ENCODE results near the gene POLN. TPM values are rescaled to one million over a fixed set of nuclear protein-coding genes. Genes with fewer than 3 reads are reported as not detected.

The POLN gene
- total RNA-seq, 2 experiments from 2014 or later = 3.3 to 4.0 TPM

DNA sequence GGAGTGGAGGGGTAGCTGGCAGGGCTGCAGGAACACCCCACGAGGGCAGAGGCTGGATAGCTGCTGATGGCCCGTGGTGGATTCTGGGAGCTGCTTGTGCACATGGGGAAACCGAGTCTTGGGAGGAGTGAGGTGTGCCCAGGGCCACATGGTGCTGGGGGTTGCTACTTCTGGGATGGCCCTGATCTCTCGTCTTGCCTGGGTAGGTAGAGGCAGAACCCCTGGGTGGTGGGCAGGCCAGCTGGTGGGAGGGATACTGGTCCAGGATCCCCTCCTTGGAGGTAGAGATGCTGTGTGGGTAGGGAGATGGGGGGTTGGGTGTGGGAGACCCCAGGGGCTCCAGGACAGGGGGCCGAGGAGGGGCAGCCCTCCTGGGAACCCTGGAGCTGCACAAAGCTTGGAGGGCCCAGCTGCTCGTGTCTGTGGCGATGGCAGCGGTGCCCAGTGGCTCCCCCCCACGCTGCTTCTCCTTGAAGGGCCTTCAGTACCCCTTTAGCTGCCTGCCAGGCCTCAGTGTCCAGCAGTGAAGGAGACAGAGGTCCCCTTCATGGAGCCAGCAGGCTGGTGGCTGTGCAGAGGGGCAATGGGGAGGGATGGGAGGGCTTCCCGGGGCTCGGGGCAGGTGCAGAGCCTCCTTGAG lies 179.6 kb downstream of the POLN start:
- Mint-ChIP-seq H3K27me3 (peaks cover 11% of the 10 kb centered on the region), H3K9me3 (no peaks in the 10 kb centered on the region), H3K36me3 (ENCODE audit: low read depth) (no peaks in the 10 kb centered on the region), H3K4me1 (peaks cover 5% of the 10 kb centered on the region), H3K4me3 (no peak overlapping the region), H3K27ac (no peak overlapping the region)
- DNase-seq = no peak
- ChIA-PET POLR2A (no interaction called here), CTCF (no interaction called here)

DNA sequence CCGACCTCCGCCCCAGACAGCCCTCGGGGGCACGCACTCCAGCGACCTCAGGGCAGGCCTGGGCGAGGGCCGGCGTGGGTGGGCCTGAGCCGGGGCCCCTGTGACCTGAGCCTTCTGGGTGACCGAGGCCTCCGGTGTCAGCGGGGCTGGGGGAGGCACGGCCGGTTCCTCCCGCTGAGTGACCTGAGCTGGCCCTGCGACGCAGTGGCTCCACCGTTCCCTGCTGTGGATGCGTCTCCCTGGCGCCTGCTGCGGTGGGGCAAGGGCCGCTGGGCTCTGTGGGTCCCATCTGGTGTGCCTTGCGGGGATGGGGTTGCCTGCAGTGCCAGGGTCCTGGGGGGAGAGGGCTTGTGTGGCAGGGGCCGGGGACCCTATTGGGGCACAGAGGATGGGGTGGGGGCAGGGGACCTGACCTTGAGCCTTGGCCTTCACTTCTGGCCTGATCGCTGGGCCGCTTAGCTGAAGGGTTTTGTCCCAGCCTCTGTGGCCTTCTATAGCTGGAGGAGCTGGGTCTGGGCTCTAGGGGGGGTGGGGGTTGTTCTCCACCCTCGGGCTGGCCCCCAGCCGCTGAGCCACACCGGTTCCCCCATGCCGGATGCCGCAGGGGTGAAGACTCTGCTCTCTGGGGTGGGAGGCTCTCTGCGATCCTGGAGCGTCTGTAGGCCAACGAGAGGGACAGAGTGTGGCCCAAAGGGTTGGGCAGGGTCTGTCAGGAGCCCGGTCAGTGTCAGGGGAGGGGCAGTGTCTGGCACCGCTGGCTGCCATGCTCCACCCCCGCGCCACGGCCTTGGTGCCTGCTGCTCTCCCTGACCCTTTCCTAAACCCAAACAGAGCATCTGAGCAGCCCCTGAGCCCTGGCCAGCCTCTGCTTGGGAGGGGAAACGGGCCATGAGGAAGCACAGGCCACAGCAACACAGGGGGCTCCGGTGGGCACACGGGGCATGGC lies 180.5 kb downstream of the POLN start:
- ChIA-PET CTCF (no interaction called here), POLR2A (no interaction called here)
- Mint-ChIP-seq H3K27me3 (peaks cover 20% of the 10 kb centered on the region), H3K9me3 (no peaks in the 10 kb centered on the region), H3K27ac (no peak overlapping the region), H3K36me3 (ENCODE audit: low read depth) (no peaks in the 10 kb centered on the region), H3K4me1 (peaks cover 5% of the 10 kb centered on the region), H3K4me3 (no peak overlapping the region)
- DNase-seq = no peak

DNA sequence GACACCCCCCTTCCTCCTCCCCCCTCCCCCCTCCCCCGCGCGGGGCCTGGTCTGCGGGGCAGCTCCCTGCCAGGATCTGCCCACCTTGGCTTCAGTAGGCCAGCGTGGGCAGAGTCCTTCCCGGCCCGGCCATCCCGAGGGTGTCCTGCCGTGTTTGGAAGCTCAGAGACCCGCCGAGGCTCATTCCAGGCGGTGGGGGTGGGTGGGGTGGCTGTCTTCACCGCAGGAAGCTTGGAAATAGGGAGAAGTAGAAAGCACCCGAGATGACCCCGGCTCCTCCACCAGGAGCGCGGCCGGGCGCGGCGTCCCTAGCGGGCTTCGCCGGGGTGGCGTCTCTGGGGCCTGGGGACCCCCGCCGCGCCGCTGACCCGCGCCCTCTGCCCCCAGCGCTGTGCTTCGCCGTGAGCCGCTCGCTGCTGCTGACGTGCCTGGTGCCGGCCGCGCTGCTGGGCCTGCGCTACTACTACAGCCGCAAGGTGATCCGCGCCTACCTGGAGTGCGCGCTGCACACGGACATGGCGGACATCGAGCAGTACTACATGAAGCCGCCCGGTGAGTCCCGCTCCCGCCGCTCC lies 181.2 kb downstream of the POLN start:
- no peak for DNase-seq
- Mint-ChIP-seq H3K27ac (no peak overlapping the region), H3K4me1 (peaks cover 5% of the 10 kb centered on the region), H3K4me3 (no peak overlapping the region), H3K9me3 (no peaks in the 10 kb centered on the region), H3K36me3 (ENCODE audit: low read depth) (no peaks in the 10 kb centered on the region), H3K27me3 (peaks cover 24% of the 10 kb centered on the region)
- ChIA-PET CTCF (no interaction called here), POLR2A (no interaction called here)

DNA sequence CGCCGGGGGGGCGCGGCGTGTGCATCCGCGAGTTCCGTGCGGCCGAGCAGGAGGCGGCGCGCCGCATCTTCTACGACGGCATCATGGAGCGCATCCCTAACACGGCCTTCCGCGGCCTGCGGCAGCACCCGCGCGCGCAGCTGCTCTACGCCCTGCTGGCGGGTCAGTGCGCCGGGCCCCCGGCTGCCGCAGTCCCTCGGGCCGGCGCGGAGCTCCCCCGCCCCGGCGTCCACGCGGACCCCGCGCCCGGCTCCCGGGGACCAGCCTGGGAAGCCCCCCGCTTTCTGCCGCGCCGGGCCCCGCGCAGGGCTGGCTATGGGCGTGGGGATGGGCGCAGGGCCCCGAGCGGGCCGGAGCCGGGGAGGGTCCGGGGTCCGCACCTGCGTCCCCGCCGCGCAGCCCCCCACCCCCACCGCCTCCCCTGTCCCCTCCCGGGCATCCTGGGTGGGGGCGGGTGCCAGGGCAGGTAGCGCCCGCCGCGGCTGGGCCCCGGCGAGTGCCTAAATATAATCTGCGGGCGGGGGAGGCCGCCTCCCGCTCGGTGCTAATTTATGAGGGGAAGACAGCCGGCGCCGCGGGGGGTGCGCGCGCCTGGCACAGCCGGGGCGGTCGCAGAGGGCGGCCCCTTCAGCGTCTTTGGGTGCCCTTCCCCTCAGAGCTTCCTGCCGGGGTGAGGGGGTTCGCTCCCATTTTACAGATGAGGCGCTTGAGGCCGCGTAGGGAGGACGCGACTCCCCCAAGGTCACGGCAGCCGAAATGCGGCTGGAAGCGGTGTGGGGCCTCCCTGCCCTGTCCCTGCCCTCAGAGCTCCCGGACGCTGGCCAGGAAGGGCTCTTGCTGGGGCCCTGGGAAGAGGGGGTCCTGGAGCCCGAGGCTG lies 182.0 kb downstream of the POLN start:
- H3K4me3 Mint-ChIP-seq = no peak overlapping the region
- DNase-seq = no peak
- H3K9me3 Mint-ChIP-seq = no peaks in the 10 kb centered on the region
- no peaks in the 10 kb centered on the region for H3K36me3 Mint-ChIP-seq (ENCODE audit: low read depth)
- H3K27ac Mint-ChIP-seq = no peak overlapping the region
- peaks cover 28% of the 10 kb centered on the region for H3K27me3 Mint-ChIP-seq
- ChIA-PET CTCF (no interaction called here), POLR2A (no interaction called here)
- peaks cover 5% of the 10 kb centered on the region for H3K4me1 Mint-ChIP-seq

DNA sequence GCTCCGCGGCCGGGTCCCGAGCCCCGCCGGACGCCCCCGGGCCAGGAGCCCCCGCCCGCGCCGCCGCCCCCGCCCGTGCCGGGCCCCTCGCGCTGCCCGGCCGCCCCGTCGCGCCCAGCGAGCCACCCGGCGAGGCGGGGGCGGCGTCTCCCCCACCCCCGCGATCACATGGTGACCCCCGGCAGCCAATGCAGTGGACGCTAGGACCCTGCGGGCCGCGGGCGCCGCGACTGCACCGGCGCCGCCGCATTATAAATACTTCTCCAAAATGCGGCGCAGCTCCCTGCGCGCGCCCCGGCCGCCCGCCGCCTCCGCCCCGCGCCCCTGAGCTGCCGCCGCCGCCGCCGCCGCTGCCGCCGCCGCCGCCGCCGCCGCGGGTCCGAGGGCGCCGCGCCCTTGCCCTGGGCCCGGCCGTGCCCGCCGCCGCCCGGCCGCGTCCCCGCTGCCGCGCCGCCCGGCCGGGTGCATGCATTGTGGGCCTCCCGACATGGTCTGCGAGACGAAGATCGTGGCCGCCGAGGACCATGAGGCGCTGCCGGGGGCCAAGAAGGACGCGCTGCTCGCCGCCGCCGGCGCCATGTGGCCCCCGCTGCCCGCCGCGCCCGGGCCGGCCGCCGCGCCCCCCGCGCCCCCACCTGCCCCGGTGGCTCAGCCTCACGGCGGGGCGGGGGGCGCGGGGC lies 182.7 kb downstream of the POLN start, which contains the start of gene NAT8L:
NAT8L (plus strand) TSS at position 282 of the 680 bp plus-strand sequence; CDS start at position 467, 185 bp downstream.
- no peaks in the 10 kb centered on the region for H3K9me3 Mint-ChIP-seq
- no peak for DNase-seq
- H3K27me3 Mint-ChIP-seq = peaks cover 29% of the 10 kb centered on the region
- ChIA-PET CTCF (no interaction called here), POLR2A (no interaction called here)
- H3K27ac Mint-ChIP-seq = no peak within 1 kb of the TSS
- H3K4me3 Mint-ChIP-seq = no peak within 1 kb of the TSS
- H3K4me1 Mint-ChIP-seq = peaks cover 5% of the 10 kb centered on the region
- H3K36me3 Mint-ChIP-seq (ENCODE audit: low read depth) = no peaks in the 10 kb centered on the region

DNA sequence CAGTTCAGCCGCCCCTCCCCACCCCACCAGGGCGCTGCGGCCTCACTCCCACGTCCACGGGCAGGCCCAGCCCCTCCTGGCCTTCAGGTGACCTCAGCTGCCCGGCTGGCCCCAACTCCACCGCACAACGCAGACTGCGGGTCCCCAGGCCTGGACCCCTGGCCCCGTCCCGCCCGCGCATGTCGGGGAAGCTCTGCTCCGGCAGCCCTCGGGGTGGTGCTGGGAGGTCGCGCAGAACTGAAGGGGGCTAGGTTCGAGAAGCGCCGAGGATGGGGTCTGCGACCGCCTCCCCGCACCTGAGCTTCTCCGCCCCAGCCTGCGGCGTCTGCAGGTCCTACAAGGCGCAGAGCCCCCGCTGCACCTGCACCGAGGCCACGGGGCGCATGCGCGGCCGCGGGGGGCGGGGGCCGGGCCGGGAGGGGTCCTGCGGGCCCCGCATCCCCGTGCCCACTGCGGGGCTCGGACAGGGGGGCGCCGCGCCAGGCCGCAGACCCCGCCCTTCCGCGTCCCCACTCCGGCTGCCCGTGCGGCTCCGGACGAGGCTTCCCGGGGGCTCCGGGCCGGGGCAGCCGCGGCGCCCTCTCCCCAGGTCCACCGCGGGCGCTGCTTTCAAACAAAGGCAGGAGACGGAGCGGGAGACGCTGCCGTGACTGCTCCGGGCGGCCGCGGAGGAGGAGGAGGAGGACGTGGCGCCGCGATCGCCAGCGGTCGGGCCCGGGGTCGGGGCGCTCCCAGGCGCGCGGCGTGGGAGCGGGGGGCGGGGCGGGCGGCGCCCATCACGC lies 183.5 kb downstream of the POLN start:
- no peaks in the 10 kb centered on the region for H3K9me3 Mint-ChIP-seq
- DNase-seq = no peak
- no peaks in the 10 kb centered on the region for H3K36me3 Mint-ChIP-seq (ENCODE audit: low read depth)
- H3K4me1 Mint-ChIP-seq = peaks cover 5% of the 10 kb centered on the region
- no peak overlapping the region for H3K4me3 Mint-ChIP-seq
- POLR2A ChIA-PET = interaction anchor here (0.8 kb wide), 1 partner anchor 49 kb away, joined by 4 read pairs; no protein-coding TSS in a partner anchor
- CTCF ChIA-PET = no interaction called here
- H3K27ac Mint-ChIP-seq = no peak overlapping the region
- H3K27me3 Mint-ChIP-seq = peaks cover 33% of the 10 kb centered on the region

DNA sequence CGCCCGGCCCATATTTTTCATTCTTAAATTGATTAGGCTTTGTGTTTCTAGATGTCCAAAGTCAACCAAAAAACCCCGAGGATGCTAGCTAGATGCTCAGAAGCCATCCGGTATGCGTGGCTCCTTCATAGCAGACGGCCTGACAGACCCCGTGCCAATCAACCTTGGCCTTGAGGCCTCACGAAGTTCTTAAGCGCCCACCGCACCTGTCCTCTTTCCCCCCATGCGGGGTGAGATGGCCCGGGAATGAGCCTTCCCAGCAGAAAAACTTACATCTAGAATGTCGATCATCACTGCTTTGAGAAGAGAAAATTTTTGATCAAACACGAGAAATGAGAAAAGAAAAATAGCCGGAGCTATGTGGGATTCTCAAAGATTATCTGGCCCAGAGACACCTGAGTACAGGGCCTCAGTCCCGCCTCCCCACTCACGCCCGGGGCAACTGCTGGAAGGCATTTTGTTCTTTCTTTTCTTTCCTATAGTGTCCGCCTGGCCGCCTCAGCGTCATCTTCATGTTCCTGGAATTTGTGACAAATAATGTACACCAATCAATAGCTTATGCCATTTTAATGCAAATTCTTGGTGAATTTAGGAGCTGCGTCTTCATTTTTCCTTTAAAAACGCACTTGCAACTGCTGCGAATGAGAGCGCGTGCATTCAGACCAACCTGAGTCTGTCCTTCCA lies 184.4 kb downstream of the POLN start:
- peaks cover 34% of the 10 kb centered on the region for H3K27me3 Mint-ChIP-seq
- H3K4me1 Mint-ChIP-seq = peaks cover 5% of the 10 kb centered on the region
- DNase-seq = no peak
- CTCF ChIA-PET = no interaction called here
- no peak overlapping the region for H3K27ac Mint-ChIP-seq
- H3K4me3 Mint-ChIP-seq = peak overlapping the region; percentile 33
- H3K9me3 Mint-ChIP-seq = no peaks in the 10 kb centered on the region
- no peaks in the 10 kb centered on the region for H3K36me3 Mint-ChIP-seq (ENCODE audit: low read depth)
- POLR2A ChIA-PET = interaction anchor here (0.8 kb wide), 1 partner anchor 48 kb away, joined by 4 read pairs; no protein-coding TSS in a partner anchor

DNA sequence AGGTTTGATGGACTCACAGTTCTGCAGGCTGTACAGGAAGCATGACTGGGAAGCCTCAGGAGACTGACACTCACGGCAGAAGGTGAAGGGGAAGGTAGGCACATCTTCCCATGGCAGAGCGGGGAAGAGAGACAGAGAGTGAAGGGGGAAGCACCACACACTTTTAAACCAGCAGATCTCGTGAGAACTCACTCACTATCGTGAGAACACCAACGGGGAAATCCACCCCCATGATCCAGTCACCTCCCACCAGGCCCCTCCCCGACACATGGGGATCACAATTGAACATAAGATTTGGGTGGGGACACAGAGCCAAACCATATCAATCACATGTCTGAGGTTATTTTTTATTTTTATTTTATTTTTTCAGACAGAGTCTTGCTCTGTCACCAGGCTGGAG lies 187.7 kb downstream of the POLN start:
- DNase-seq = no peak
- peaks cover 5% of the 10 kb centered on the region for H3K4me1 Mint-ChIP-seq
- H3K4me3 Mint-ChIP-seq = no peak overlapping the region
- ChIA-PET CTCF (no interaction called here), POLR2A (no interaction called here)
- no peaks in the 10 kb centered on the region for H3K36me3 Mint-ChIP-seq (ENCODE audit: low read depth)
- H3K9me3 Mint-ChIP-seq = no peaks in the 10 kb centered on the region
- H3K27ac Mint-ChIP-seq = no peak overlapping the region
- peaks cover 46% of the 10 kb centered on the region for H3K27me3 Mint-ChIP-seq

DNA sequence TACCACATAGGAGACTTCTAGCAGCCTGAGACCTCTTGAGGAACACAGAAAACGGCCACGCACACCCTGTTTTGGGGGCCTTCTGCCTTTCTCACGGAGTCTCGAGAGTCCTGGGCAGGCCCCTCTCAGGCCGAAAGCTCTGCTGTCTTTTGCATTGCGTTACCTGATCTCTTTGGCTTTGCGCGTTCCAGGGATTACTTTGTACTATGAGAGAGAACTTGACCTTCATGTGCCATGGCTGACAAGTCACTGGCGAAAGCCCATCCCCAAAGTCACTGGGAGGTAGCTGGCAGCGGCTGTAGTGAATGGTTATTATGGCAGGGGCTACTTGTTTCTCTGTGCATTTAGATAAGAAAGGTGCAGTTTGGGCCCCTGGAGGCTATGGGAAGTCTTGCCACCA lies 190.8 kb downstream of the POLN start:
- H3K9me3 Mint-ChIP-seq = no peaks in the 10 kb centered on the region
- H3K36me3 Mint-ChIP-seq (ENCODE audit: low read depth) = no peaks in the 10 kb centered on the region
- no peak overlapping the region for H3K27ac Mint-ChIP-seq
- ChIA-PET POLR2A (no interaction called here), CTCF (no interaction called here)
- H3K4me3 Mint-ChIP-seq = no peak overlapping the region
- no peak for DNase-seq
- H3K4me1 Mint-ChIP-seq = no peaks in the 10 kb centered on the region
- peaks cover 31% of the 10 kb centered on the region for H3K27me3 Mint-ChIP-seq

DNA sequence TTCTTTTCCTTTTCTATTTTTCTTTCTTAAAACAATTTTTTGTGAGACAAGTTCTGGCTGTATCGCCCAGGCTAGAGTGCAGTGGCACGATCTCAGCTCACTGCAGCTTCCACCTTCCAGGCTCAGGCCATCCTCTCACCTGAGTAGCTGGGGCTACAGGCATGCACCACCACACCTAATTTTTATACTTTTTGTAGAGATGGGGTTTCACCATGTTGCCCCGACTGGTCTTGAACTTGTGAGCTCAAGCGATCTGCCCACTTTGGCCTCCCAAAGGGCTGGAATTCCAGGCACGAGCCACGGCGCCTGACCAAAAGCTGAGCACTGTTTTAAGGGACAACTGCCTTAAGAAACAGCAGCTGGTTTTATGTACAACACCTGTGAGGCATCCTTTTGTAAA lies 192.1 kb downstream of the POLN start:
- H3K4me1 Mint-ChIP-seq = no peaks in the 10 kb centered on the region
- DNase-seq = no peak
- peaks cover 26% of the 10 kb centered on the region for H3K27me3 Mint-ChIP-seq
- no peak overlapping the region for H3K27ac Mint-ChIP-seq
- H3K36me3 Mint-ChIP-seq (ENCODE audit: low read depth) = no peaks in the 10 kb centered on the region
- no peaks in the 10 kb centered on the region for H3K9me3 Mint-ChIP-seq
- no peak overlapping the region for H3K4me3 Mint-ChIP-seq
- ChIA-PET CTCF (no interaction called here), POLR2A (no interaction called here)

DNA sequence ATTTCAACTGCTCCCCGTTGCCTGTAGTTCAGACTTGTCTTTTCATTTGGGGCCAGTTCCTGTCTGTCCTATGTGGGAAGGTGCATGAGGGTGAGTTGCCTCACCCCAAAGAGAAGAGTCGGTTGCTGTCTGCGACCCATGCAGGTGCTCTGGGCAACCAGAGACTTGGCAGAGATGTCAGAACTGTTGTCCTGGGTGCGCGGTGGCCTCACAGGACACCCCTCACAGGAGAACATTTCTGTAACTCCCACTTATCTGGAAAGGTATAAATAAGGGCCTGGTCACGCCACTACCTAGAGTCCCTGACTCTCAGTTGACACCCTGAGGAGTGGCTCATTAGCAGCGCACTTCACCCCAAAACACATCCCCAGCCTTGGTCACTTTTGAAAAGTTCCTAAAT lies 192.5 kb downstream of the POLN start:
- H3K9me3 Mint-ChIP-seq = no peaks in the 10 kb centered on the region
- ChIA-PET POLR2A (no interaction called here), CTCF (no interaction called here)
- DNase-seq = no peak
- no peak overlapping the region for H3K4me3 Mint-ChIP-seq
- H3K36me3 Mint-ChIP-seq (ENCODE audit: low read depth) = no peaks in the 10 kb centered on the region
- H3K27me3 Mint-ChIP-seq = peaks cover 26% of the 10 kb centered on the region
- H3K27ac Mint-ChIP-seq = no peak overlapping the region
- H3K4me1 Mint-ChIP-seq = no peaks in the 10 kb centered on the region

Measured in activated CD4-positive, alpha-beta memory T cell treated with anti-CD3 and anti-CD28 coated beads, Interleukin-2, amount 10 ng/mL, durations not matched to agents 7 days and 5 days (primary cell).